SK-N-SH (cell line): Measurements from ENCODE around the gene FOXP1. TPM values are rescaled to one million over a fixed set of nuclear protein-coding genes. Genes with fewer than 3 reads are reported as not detected.

Experiments used
- CTCF ChIA-PET: fragments of 300-600, 350-600 bp; formaldehyde crosslinking; extraction: SDS; loops from one replicate; lab custom pipeline; 2021; lab: Yijun Ruan, JAX
- POLR2A ChIA-PET: fragments of 350-600 bp; sonication (Branson Sonifier 250); formaldehyde crosslinking; extraction: SDS; loops from one replicate; lab custom pipeline; 2020; ENCODE audit warnings: antibody characterized with exemption, inconsistent platforms; lab: Yijun Ruan, JAX
- DNase-seq: peaks from one replicate; pipeline ENCODE4 v3.0.0; 2012
- H2AFZ ChIP-seq: fragments of 200-600 bp; sonication (generic); 2 replicates; pipeline ENCODE4 v1.8.1; 2016; ENCODE audit warnings: antibody characterized with exemption, mild to moderate bottlenecking, low read depth
- H3F3A ChIP-seq: fragments of 200-600 bp; sonication (generic); replicated peaks from 2 replicates; pipeline ENCODE3; 2016; ENCODE audit warnings: antibody characterized with exemption, mild to moderate bottlenecking; ENCODE audit not compliant: insufficient read depth
- H3K27ac ChIP-seq, 2 experiments: fragments of 200-500 bp in 1 of 2; fragments of 200-600 bp in 1 of 2; sonication (Bioruptor generic) in 1 of 2; sonication (generic), shearing (Covaris generic) in 1 of 2; 2 replicates each; pipeline versions ENCODE4 v1.5.1 to v1.6.1; 2014 to 2016; ENCODE audit warnings: low read depth in 2 of 2, inconsistent platforms in 1 of 2, low read length in 1 of 2, mild to moderate bottlenecking in 1 of 2, mixed read lengths in 1 of 2
- H3K27me3 ChIP-seq: fragments of 200-600 bp; sonication (generic), shearing (Covaris generic); 2 replicates; pipeline ENCODE4 v1.6.1; 2016; ENCODE audit warnings: mixed run types; ENCODE audit not compliant: insufficient read depth
- H3K36me3 ChIP-seq, 2 experiments: fragments of 200-500 bp in 1 of 2; fragments of 200-600 bp in 1 of 2; sonication (Bioruptor generic) in 1 of 2; sonication (generic) in 1 of 2; replicated peaks in 1 of 2; 2 replicates each; pipeline versions ENCODE3 to v1.5.1; 2014 to 2016; ENCODE audit warnings: low read length in 1 of 2, mild to moderate bottlenecking in 1 of 2; ENCODE audit not compliant: insufficient read depth in 2 of 2, control insufficient read depth in 1 of 2
- H3K4me1 ChIP-seq, 2 experiments: fragments of 200-500 bp in 1 of 2; fragments of 200-600 bp in 1 of 2; sonication (Bioruptor generic) in 1 of 2; sonication (generic), shearing (Covaris generic) in 1 of 2; 2 replicates each; pipeline versions ENCODE4 v1.5.1 to v1.6.1; 2014 to 2016; ENCODE audit warnings: low read depth in 1 of 2, low read length in 1 of 2, mixed run types in 1 of 2; ENCODE audit not compliant: insufficient read depth in 2 of 2, control insufficient read depth in 1 of 2
- H3K4me2 ChIP-seq: fragments of 200-600 bp; sonication (generic), shearing (Covaris generic); 2 replicates; pipeline ENCODE4 v1.6.1; 2017; ENCODE audit warnings: mixed run types
- H3K4me3 ChIP-seq, 2 experiments: fragments of 200-500 bp in 1 of 2; fragments of 200-600 bp in 1 of 2; sonication (Bioruptor generic) in 1 of 2; sonication (generic), shearing (Covaris generic) in 1 of 2; 2 replicates each; pipeline versions ENCODE4 v1.5.1 to v1.8.1; 2014 to 2016; ENCODE audit warnings: low read depth in 2 of 2, inconsistent platforms in 1 of 2, low read length in 1 of 2, mild to moderate bottlenecking in 1 of 2, mixed read lengths in 1 of 2, moderate library complexity in 1 of 2
- H3K79me2 ChIP-seq: fragments of 200-600 bp; sonication (generic); 2 replicates; pipeline ENCODE4 v1.8.1; 2017; ENCODE audit warnings: mild to moderate bottlenecking; ENCODE audit not compliant: insufficient read depth
- H3K9ac ChIP-seq: fragments of 200-600 bp; sonication (generic); 2 replicates; pipeline ENCODE4 v1.6.1; 2017; ENCODE audit warnings: mixed run types
- H3K9me2 ChIP-seq: fragments of 200-600 bp; sonication (generic); 2 replicates; pipeline ENCODE4 v1.6.1; 2017; ENCODE audit warnings: mixed run types
- H3K9me3 ChIP-seq: fragments of 200-600 bp; sonication (generic); 2 replicates; pipeline ENCODE4 v1.6.1; 2017; ENCODE audit warnings: mixed run types, mild to moderate bottlenecking, moderate library complexity
- H4K20me1 ChIP-seq: fragments of 200-600 bp; sonication (generic); 2 replicates; pipeline ENCODE4 v1.6.1; 2017; ENCODE audit warnings: mild to moderate bottlenecking, mixed run types; ENCODE audit not compliant: insufficient read depth
- ELF1 ChIP-seq: IDR thresholded peaks from 2 replicates; pipeline ENCODE4 v1.4.0; 2012
- EP300 ChIP-seq, 2 experiments: IDR thresholded peaks; 2 replicates each; pipeline versions ENCODE4 v1.4.0 to v1.6.1; 2012; ENCODE audit warnings: borderline replicate concordance in 1 of 2, low read depth in 1 of 2, low read length in 1 of 2
- EZH2phosphoT487 ChIP-seq: fragments of 200-600 bp; sonication (generic); IDR thresholded peaks from 2 replicates; pipeline ENCODE4 v1.6.1; 2017; ENCODE audit warnings: low read depth, mixed run types, mild to moderate bottlenecking, antibody characterized with exemption, moderate library complexity, borderline replicate concordance
- FOSL2 ChIP-seq: IDR thresholded peaks from 2 replicates; pipeline ENCODE4 v1.4.0; 2012; ENCODE audit warnings: low read depth, mild to moderate bottlenecking, moderate library complexity, borderline replicate concordance
- FOXJ3 ChIP-seq: sonication (generic); formaldehyde crosslinking; IDR thresholded peaks from 2 replicates; pipeline ENCODE4 v1.5.1; 2020; ENCODE audit warnings: mild to moderate bottlenecking, missing genetic modification reagents
- GATA2 ChIP-seq: sonication (generic); formaldehyde crosslinking; IDR thresholded peaks from 2 replicates; pipeline ENCODE4 v1.5.0; 2020; ENCODE audit warnings: mild to moderate bottlenecking, missing genetic modification reagents
- JUND ChIP-seq: IDR thresholded peaks from 2 replicates; pipeline ENCODE4 v1.4.0; 2012
- MEF2A ChIP-seq: IDR thresholded peaks from 2 replicates; pipeline ENCODE4 v1.4.0; 2012; ENCODE audit warnings: low read depth, borderline replicate concordance
- MXI1 ChIP-seq: IDR thresholded peaks from 2 replicates; pipeline ENCODE4 v1.6.1; 2012; ENCODE audit warnings: mild to moderate bottlenecking, low read depth, low read length, improper control_type of control experiment
- NFIC ChIP-seq: IDR thresholded peaks from 2 replicates; pipeline ENCODE4 v1.4.0; 2012; ENCODE audit warnings: borderline replicate concordance
- NRF1 ChIP-seq: IDR thresholded peaks from 2 replicates; pipeline ENCODE4 v1.6.1; 2012; ENCODE audit warnings: low read depth, mild to moderate bottlenecking, low read length
- RAD21 ChIP-seq: IDR thresholded peaks from 2 replicates; pipeline ENCODE4 v1.6.1; 2012; ENCODE audit warnings: mild to moderate bottlenecking, low read length
- RCOR1 ChIP-seq: fragments of 150-350 bp; IDR thresholded peaks from 2 replicates; pipeline ENCODE4 v1.6.1; 2017; ENCODE audit warnings: antibody characterized with exemption, low read length
- RFX5 ChIP-seq: IDR thresholded peaks from 2 replicates; pipeline ENCODE4 v1.6.1; 2012; ENCODE audit warnings: mild to moderate bottlenecking, improper control_type of control experiment, low read length
- RXRA ChIP-seq: IDR thresholded peaks from 2 replicates; pipeline ENCODE4 v1.4.0; 2012; ENCODE audit warnings: low read depth, mild to moderate bottlenecking, borderline replicate concordance
- SIN3A ChIP-seq: IDR thresholded peaks from 2 replicates; pipeline ENCODE4 v1.6.1; 2012; ENCODE audit warnings: low read depth, mild to moderate bottlenecking, low read length, moderate library complexity, borderline replicate concordance
- TAF1 ChIP-seq: IDR thresholded peaks from 2 replicates; pipeline ENCODE4 v1.6.1; 2012; ENCODE audit warnings: low read depth, mild to moderate bottlenecking, low read length, moderate library complexity, borderline replicate concordance
- TCF12 ChIP-seq: IDR thresholded peaks from 2 replicates; pipeline ENCODE4 v1.4.0; 2012
- WGBS: methylation state at CpG from one replicate; pipeline ENCODE4 v1.1.6; 2017; ENCODE audit warnings: low lambda C conversion rate; 5-methylcytosine and 5-hydroxymethylcytosine counted together
- polyA plus RNA-seq, 3 experiments: library from polyadenylated mRNA; depleted of rRNA; stranded (reverse); fragments of >200 nt; gene quantifications; 2 replicates each; pipeline ENCODE4 v1.2.3, GENCODE V29; 2012
- TF ChIP-seq, protein P1 (sequence below): IDR thresholded peaks from 2 replicates; pipeline ENCODE4 v1.6.1; 2012; ENCODE audit warnings: mild to moderate bottlenecking, low read depth, low read length, moderate library complexity
- TF ChIP-seq, protein P2 (sequence below): IDR thresholded peaks from 2 replicates; pipeline ENCODE4 v1.4.0; 2012; ENCODE audit warnings: low read depth, borderline replicate concordance
- TF ChIP-seq, protein P3 (sequence below): IDR thresholded peaks from 2 replicates; pipeline ENCODE4; 2012
- TF ChIP-seq, protein P4 (sequence below): fragments of 200-600 bp; sonication (generic); IDR thresholded peaks from 2 replicates; pipeline ENCODE4 v1.6.1; 2017; ENCODE audit warnings: antibody characterized with exemption, mild to moderate bottlenecking, moderate library complexity
- TF ChIP-seq, protein P5 (sequence below): fragments of 150-350 bp; IDR thresholded peaks from 2 replicates; pipeline ENCODE4 v1.6.1; 2016; ENCODE audit warnings: mild to moderate bottlenecking, low read depth, low read length
- TF ChIP-seq, protein P6 (sequence below): IDR thresholded peaks from 2 replicates; pipeline ENCODE4 v1.4.0; 2012; ENCODE audit warnings: low read depth, borderline replicate concordance

Gene FOXP1
- polyA plus RNA-seq, 1 of the 3 experiments (the other 2 are of a cell fraction): 8.8 TPM

DNA sequence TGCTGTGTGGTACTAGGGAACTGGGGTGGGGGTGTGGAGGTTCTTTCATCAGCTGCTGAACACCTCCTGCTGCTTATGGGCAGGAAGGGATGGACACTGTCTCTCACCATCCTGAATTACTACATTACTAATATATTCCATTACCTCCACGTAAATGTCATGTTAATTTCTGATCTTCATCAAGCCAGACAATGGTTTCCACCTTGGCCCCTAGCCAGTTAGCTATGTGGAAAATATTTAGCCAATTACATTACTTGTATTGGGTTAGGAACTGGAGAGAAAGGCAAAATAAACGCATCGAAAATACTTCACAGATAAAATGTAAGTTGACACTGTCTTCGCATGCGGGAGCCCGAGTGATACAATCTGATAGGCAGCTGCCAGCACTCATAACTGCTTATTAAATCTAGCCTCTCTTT lies 95.1 kb downstream of the FOXP1 start:
- H3K9me2 ChIP-seq: no peaks in the 10 kb centered on the region
- peaks cover 4 to 16% of the 10 kb centered on the region in 2 experiments; a peak in 3 of 4 replicates for H3K4me1 ChIP-seq
- no peaks in the 10 kb centered on the region for H3K9me3 ChIP-seq
- H3K9ac ChIP-seq: no peak overlapping the region
- H3K79me2 ChIP-seq: peaks cover 93% of the 10 kb centered on the region
- no peak overlapping the region; a peak in 1 of 4 replicates for H3K4me3 ChIP-seq
- WGBS: 17% methylated on average over 6 of the region's 6 CpGs
- H3K27ac ChIP-seq: peak overlapping the region; percentile 27 to 58
- no peaks in the 10 kb centered on the region for H4K20me1 ChIP-seq
- ChIA-PET CTCF (interaction anchor here (1.2 kb wide), 1 partner anchor 11 kb away, joined by 3 read pairs; no protein-coding TSS in a partner anchor), POLR2A (no interaction called here)
- H3K4me2 ChIP-seq: 0 out of 2 replicates have a peak overlapping the region, but pooled peaks have one; percentile 7
- no peaks in the 10 kb centered on the region for H3F3A ChIP-seq
- H3K36me3 ChIP-seq: peaks cover 14 to 46% of the 10 kb centered on the region in 2 experiments
- H2AFZ ChIP-seq: no peak overlapping the region
- peak; percentile 42 for DNase-seq
- no peaks in the 10 kb centered on the region for H3K27me3 ChIP-seq
- no peak for TF ChIP-seq FOSL2
- TF ChIP-seq SIN3A: no peak
- TF ChIP-seq, protein P1, sequence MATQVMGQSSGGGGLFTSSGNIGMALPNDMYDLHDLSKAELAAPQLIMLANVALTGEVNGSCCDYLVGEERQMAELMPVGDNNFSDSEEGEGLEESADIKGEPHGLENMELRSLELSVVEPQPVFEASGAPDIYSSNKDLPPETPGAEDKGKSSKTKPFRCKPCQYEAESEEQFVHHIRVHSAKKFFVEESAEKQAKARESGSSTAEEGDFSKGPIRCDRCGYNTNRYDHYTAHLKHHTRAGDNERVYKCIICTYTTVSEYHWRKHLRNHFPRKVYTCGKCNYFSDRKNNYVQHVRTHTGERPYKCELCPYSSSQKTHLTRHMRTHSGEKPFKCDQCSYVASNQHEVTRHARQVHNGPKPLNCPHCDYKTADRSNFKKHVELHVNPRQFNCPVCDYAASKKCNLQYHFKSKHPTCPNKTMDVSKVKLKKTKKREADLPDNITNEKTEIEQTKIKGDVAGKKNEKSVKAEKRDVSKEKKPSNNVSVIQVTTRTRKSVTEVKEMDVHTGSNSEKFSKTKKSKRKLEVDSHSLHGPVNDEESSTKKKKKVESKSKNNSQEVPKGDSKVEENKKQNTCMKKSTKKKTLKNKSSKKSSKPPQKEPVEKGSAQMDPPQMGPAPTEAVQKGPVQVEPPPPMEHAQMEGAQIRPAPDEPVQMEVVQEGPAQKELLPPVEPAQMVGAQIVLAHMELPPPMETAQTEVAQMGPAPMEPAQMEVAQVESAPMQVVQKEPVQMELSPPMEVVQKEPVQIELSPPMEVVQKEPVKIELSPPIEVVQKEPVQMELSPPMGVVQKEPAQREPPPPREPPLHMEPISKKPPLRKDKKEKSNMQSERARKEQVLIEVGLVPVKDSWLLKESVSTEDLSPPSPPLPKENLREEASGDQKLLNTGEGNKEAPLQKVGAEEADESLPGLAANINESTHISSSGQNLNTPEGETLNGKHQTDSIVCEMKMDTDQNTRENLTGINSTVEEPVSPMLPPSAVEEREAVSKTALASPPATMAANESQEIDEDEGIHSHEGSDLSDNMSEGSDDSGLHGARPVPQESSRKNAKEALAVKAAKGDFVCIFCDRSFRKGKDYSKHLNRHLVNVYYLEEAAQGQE: no peak
- TF ChIP-seq, protein P2, sequence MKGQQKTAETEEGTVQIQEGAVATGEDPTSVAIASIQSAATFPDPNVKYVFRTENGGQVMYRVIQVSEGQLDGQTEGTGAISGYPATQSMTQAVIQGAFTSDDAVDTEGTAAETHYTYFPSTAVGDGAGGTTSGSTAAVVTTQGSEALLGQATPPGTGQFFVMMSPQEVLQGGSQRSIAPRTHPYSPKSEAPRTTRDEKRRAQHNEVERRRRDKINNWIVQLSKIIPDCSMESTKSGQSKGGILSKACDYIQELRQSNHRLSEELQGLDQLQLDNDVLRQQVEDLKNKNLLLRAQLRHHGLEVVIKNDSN: no peak
- TF ChIP-seq RAD21: no peak
- TF ChIP-seq, protein P3, sequence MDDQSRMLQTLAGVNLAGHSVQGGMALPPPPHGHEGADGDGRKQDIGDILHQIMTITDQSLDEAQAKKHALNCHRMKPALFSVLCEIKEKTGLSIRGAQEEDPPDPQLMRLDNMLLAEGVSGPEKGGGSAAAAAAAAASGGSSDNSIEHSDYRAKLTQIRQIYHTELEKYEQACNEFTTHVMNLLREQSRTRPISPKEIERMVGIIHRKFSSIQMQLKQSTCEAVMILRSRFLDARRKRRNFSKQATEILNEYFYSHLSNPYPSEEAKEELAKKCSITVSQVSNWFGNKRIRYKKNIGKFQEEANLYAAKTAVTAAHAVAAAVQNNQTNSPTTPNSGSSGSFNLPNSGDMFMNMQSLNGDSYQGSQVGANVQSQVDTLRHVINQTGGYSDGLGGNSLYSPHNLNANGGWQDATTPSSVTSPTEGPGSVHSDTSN: peak; percentile 13
- TF ChIP-seq TAF1: no peak
- TF ChIP-seq MXI1: peak; percentile 30; the same call in 1 of the 2 replicates
- no peak for TF ChIP-seq EZH2phosphoT487
- peak; percentile 50 for TF ChIP-seq GATA2
- TF ChIP-seq EP300 (IDR thresholded peaks at IDR 0.05; ENCODE audit: borderline replicate concordance in 1 of 2, low read depth in 1 of 2, low read length in 1 of 2): peak in 1 of 2 experiments; percentile 46; a peak in 3 of 4 replicates
- no peak for TF ChIP-seq TCF12
- no peak for TF ChIP-seq MEF2A
- no peak for TF ChIP-seq RFX5
- TF ChIP-seq NRF1: no peak
- TF ChIP-seq ELF1: no peak
- TF ChIP-seq, protein P4, sequence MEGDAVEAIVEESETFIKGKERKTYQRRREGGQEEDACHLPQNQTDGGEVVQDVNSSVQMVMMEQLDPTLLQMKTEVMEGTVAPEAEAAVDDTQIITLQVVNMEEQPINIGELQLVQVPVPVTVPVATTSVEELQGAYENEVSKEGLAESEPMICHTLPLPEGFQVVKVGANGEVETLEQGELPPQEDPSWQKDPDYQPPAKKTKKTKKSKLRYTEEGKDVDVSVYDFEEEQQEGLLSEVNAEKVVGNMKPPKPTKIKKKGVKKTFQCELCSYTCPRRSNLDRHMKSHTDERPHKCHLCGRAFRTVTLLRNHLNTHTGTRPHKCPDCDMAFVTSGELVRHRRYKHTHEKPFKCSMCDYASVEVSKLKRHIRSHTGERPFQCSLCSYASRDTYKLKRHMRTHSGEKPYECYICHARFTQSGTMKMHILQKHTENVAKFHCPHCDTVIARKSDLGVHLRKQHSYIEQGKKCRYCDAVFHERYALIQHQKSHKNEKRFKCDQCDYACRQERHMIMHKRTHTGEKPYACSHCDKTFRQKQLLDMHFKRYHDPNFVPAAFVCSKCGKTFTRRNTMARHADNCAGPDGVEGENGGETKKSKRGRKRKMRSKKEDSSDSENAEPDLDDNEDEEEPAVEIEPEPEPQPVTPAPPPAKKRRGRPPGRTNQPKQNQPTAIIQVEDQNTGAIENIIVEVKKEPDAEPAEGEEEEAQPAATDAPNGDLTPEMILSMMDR: no peak
- peak; percentile 47; the same call in 1 of the 2 replicates for TF ChIP-seq NFIC
- no peak for TF ChIP-seq RXRA
- TF ChIP-seq, protein P5, sequence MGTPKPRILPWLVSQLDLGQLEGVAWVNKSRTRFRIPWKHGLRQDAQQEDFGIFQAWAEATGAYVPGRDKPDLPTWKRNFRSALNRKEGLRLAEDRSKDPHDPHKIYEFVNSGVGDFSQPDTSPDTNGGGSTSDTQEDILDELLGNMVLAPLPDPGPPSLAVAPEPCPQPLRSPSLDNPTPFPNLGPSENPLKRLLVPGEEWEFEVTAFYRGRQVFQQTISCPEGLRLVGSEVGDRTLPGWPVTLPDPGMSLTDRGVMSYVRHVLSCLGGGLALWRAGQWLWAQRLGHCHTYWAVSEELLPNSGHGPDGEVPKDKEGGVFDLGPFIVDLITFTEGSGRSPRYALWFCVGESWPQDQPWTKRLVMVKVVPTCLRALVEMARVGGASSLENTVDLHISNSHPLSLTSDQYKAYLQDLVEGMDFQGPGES: no peak
- TF ChIP-seq RCOR1: no peak
- TF ChIP-seq, protein P6, sequence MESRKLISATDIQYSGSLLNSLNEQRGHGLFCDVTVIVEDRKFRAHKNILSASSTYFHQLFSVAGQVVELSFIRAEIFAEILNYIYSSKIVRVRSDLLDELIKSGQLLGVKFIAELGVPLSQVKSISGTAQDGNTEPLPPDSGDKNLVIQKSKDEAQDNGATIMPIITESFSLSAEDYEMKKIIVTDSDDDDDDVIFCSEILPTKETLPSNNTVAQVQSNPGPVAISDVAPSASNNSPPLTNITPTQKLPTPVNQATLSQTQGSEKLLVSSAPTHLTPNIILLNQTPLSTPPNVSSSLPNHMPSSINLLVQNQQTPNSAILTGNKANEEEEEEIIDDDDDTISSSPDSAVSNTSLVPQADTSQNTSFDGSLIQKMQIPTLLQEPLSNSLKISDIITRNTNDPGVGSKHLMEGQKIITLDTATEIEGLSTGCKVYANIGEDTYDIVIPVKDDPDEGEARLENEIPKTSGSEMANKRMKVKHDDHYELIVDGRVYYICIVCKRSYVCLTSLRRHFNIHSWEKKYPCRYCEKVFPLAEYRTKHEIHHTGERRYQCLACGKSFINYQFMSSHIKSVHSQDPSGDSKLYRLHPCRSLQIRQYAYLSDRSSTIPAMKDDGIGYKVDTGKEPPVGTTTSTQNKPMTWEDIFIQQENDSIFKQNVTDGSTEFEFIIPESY: no peak
- TF ChIP-seq JUND: no peak
- no peak for TF ChIP-seq FOXJ3 (CRISPR knock-in tag)
